HCT116 (cell line): ENCODE data around the gene AACS. TPM values are rescaled to one million over a fixed set of nuclear protein-coding genes. Genes with fewer than 3 reads are reported as not detected.

Source experiments
- ATAC-seq: fragments of 200-7000 bp; cut with Tn5 transposase; 2 replicates; pipeline ENCODE4 v1.9.1; 2020; ENCODE audit warnings: mild to moderate bottlenecking, moderate library complexity
- BruUV-seq: library from RNA; stranded (reverse); fragments of 400-500 nt; replicated peaks from 2 replicates; lab custom pipeline; 2021; lab: Mats Ljungman, UMichigan
- CTCF ChIA-PET: fragments of 300-600 bp; sonication (Branson Sonifier 250); formaldehyde crosslinking; loops from one replicate; lab custom pipeline; 2021; ENCODE audit warnings: antibody characterized with exemption; lab: Charles Lee
- POLR2A ChIA-PET: fragments of 300-600, 350-600 bp; sonication (Branson Sonifier 250); formaldehyde crosslinking; loops from one replicate; lab custom pipeline; 2021; ENCODE audit warnings: antibody characterized with exemption; lab: Charles Lee
- RAD21 ChIA-PET, 2 experiments: fragments of 300-600 bp; sonication (Branson Sonifier 250); formaldehyde crosslinking; loops; one replicate each; lab custom pipeline; 2023; ENCODE audit warnings: low total read pairs in 2 of 2; ENCODE audit not compliant: uncharacterized antibody in 2 of 2, unreplicated experiment in 2 of 2, low non-redundant PET in 1 of 2; lab: Charles Lee
- DNase-seq: peaks from one replicate; pipeline ENCODE4 v3.0.0-alpha.2; 2010; ENCODE audit warnings: low read depth, low spot score
- H2AFZ ChIP-seq: fragments of 200-600 bp; shearing (Covaris generic), sonication (generic); 2 replicates; pipeline ENCODE4 v1.6.1; 2017; ENCODE audit warnings: low read depth, mixed run types, mixed read lengths, antibody characterized with exemption, low read length; ENCODE audit not compliant: poor library complexity, severe bottlenecking
- H3K27ac ChIP-seq: 2 replicates; pipeline ENCODE4 v1.5.1; 2012; ENCODE audit warnings: low read depth, low read length
- H3K27me3 ChIP-seq: fragments of 200-600 bp; sonication (generic); 2 replicates; pipeline ENCODE4 v1.6.1; 2016; ENCODE audit warnings: mixed run types, low read length, mixed read lengths; ENCODE audit not compliant: insufficient read depth
- H3K36me3 ChIP-seq, 2 experiments: fragments of 200-500 bp in 1 of 2; fragments of 200-600 bp in 1 of 2; sonication (Bioruptor generic) in 1 of 2; sonication (generic) in 1 of 2; 2 replicates each; pipeline versions ENCODE4 v1.5.1 to v1.6.1; 2014 to 2016; ENCODE audit warnings: low read length in 2 of 2, inconsistent platforms in 1 of 2, mixed read lengths in 1 of 2, mixed run types in 1 of 2; ENCODE audit not compliant: insufficient read depth in 2 of 2, control insufficient read depth in 1 of 2
- H3K4me1 ChIP-seq, 2 experiments: fragments of 200-600 bp in 1 of 2; sonication (generic) in 1 of 2; 2 replicates each; pipeline versions ENCODE4 v1.5.1 to v1.6.1; 2012 to 2017; ENCODE audit warnings: low read length in 2 of 2, inconsistent platforms in 1 of 2, mild to moderate bottlenecking in 1 of 2, mixed read lengths in 1 of 2, mixed run types in 1 of 2, moderate library complexity in 1 of 2; ENCODE audit not compliant: insufficient read depth in 2 of 2, control insufficient read depth in 1 of 2
- H3K4me2 ChIP-seq: fragments of 200-600 bp; sonication (generic); 2 replicates; pipeline ENCODE4 v1.6.1; 2017; ENCODE audit warnings: mixed run types, low read length, mixed read lengths
- H3K4me3 ChIP-seq, 2 experiments: fragments of 200-600 bp in 1 of 2; sonication (generic) in 1 of 2; replicated peaks in 1 of 2; 2 replicates each; pipeline ENCODE4 v1.5.1; 2011 to 2016; ENCODE audit warnings: low read length in 2 of 2, control low read depth in 1 of 2, low read depth in 1 of 2, mild to moderate bottlenecking in 1 of 2, mixed read lengths in 1 of 2, mixed run types in 1 of 2
- H3K79me2 ChIP-seq: fragments of 200-600 bp; sonication (generic); 2 replicates; pipeline ENCODE4 v1.6.1; 2017; ENCODE audit warnings: mild to moderate bottlenecking, mixed run types, low read length, moderate library complexity, mixed read lengths; ENCODE audit not compliant: insufficient read depth
- H3K9ac ChIP-seq: fragments of 200-600 bp; sonication (generic); 2 replicates; pipeline ENCODE4 v1.6.1; 2016; ENCODE audit warnings: low read length, mixed read lengths
- H3K9me2 ChIP-seq: fragments of 200-600 bp; sonication (generic), shearing (Covaris generic); 2 replicates; pipeline ENCODE4 v1.6.1; 2017; ENCODE audit warnings: mixed run types, mild to moderate bottlenecking, moderate library complexity; ENCODE audit not compliant: insufficient read depth
- H3K9me3 ChIP-seq, 2 experiments: fragments of 200-500 bp in 1 of 2; fragments of 200-600 bp in 1 of 2; sonication (Bioruptor generic) in 1 of 2; sonication (generic) in 1 of 2; 2 replicates each; pipeline ENCODE4 v1.6.1; 2014 to 2017; ENCODE audit warnings: low read length in 2 of 2, mixed read lengths in 2 of 2, inconsistent platforms in 1 of 2, low read depth in 1 of 2, mild to moderate bottlenecking in 1 of 2, mixed run types in 1 of 2, moderate library complexity in 1 of 2; ENCODE audit not compliant: control insufficient read depth in 1 of 2, insufficient read depth in 1 of 2
- H4K20me1 ChIP-seq: fragments of 200-600 bp; sonication (generic), shearing (Covaris generic); 2 replicates; pipeline ENCODE4 v1.6.1; 2017; ENCODE audit warnings: mixed run types, mild to moderate bottlenecking, moderate library complexity; ENCODE audit not compliant: insufficient read depth
- FOSL1 ChIP-seq: IDR thresholded peaks from 2 replicates; pipeline ENCODE4 v1.6.1; 2012; ENCODE audit warnings: low read depth
- JUND ChIP-seq: IDR thresholded peaks from 2 replicates; pipeline ENCODE4 v1.6.1; 2012
- RAD21 ChIP-seq: IDR thresholded peaks from 2 replicates; pipeline ENCODE4 v1.6.1; 2012; ENCODE audit warnings: low read depth, mild to moderate bottlenecking
- REST ChIP-seq: IDR thresholded peaks from 2 replicates; pipeline ENCODE4 v1.6.1; 2012; ENCODE audit warnings: low read depth
- YY1 ChIP-seq: IDR thresholded peaks from 2 replicates; pipeline ENCODE4 v1.6.1; 2011; ENCODE audit warnings: low read length, low read depth, moderate library complexity, mild to moderate bottlenecking; ENCODE audit not compliant: insufficient replicate concordance; ENCODE audit errors: extremely low read depth
- intact Hi-C: fragments of 100-400 bp; cut with micrococcal nuclease; formaldehyde crosslinking; loops from 2 replicates; pipeline ENCODE4 v1.10.0; 2022
- total RNA-seq: library from RNA; stranded (reverse); gene quantifications from one replicate; pipeline ENCODE4 v1.2.1, GENCODE V29; 2021; ENCODE audit not compliant: unreplicated experiment

The AACS gene
- total RNA-seq, 1 experiment from 2014 or later = 16.0 TPM

- intact Hi-C loops = no loop called here
- ChIA-PET POLR2A (no interaction called here), RAD21 (no interaction called here), CTCF (no interaction called here)
- H3K4me2 ChIP-seq = no peak overlapping the region
- no peak overlapping the region for H3K27ac ChIP-seq
- H3K9ac ChIP-seq = no peak overlapping the region
- no peaks in the 10 kb centered on the region for H3K79me2 ChIP-seq
- no peak for DNase-seq
- ATAC-seq = no peak
- H3K4me3 ChIP-seq = no peak overlapping the region
- H3K36me3 ChIP-seq = peaks cover 2 to 5% of the 10 kb centered on the region in 2 experiments; a peak in 2 of 4 replicates
- no TSS peak for BruUV-seq
- no peaks in the 10 kb centered on the region for H3K4me1 ChIP-seq
- TF ChIP-seq RAD21 = no peak
- no peak for TF ChIP-seq JUND
- TF ChIP-seq YY1 = no peak
- no peak for TF ChIP-seq REST
- TF ChIP-seq FOSL1 = no peak
- H3K9me3 ChIP-seq = no peaks in the 10 kb centered on the region
- no peaks in the 10 kb centered on the region for H3K9me2 ChIP-seq
- no peaks in the 10 kb centered on the region for H4K20me1 ChIP-seq
- H2AFZ ChIP-seq = no peak overlapping the region
- no peaks in the 10 kb centered on the region for H3K27me3 ChIP-seq
Observed at GRCh38 chr12:125113789-125114188, 48.6 kb downstream of the AACS start.
